A549 (cell line): Measurements from ENCODE around the gene PLCB4. TPM values are rescaled to one million over a fixed set of nuclear protein-coding genes. Genes with fewer than 3 reads are reported as not detected.

Experiments used
- ATAC-seq, 2 experiments: fragments of 200-7000 bp in 1 of 2; fragments of >200 bp in 1 of 2; cut with Nextera tagmentation in 1 of 2; cut with Tn5 transposase in 1 of 2; 3 replicates each; pipeline versions ENCODE4 v1.8.0 to v1.9.1; 2018 to 2020; ENCODE audit warnings: mild to moderate bottlenecking in 1 of 2, moderate library complexity in 1 of 2
- CTCF ChIA-PET: fragments of 300-600 bp; sonication (Branson Sonifier 250); formaldehyde crosslinking; extraction: SDS; loops from one replicate; lab custom pipeline; 2021; ENCODE audit warnings: antibody characterized with exemption, inconsistent platforms; lab: Yijun Ruan, JAX
- POLR2A ChIA-PET: fragments of 350-600 bp; formaldehyde crosslinking; extraction: SDS; loops from one replicate; lab custom pipeline; 2021; ENCODE audit warnings: antibody characterized with exemption, inconsistent platforms; lab: Yijun Ruan, JAX
- DNase-seq, 2 experiments: peaks; one replicate each; pipeline versions ENCODE4 v3.0.0 to v3.0.0-alpha.2; 2011 to 2016; ENCODE audit warnings: low read depth in 1 of 2, low spot score in 1 of 2
- FAIRE-seq: peaks from 2 replicates; lab custom pipeline; 2011; peaks lifted over from hg19 to GRCh38; lab: Jason Lieb, UNC
- H3K27ac ChIP-seq, 2 experiments: fragments of >200 bp; sonication (Bioruptor Twin); formaldehyde crosslinking; 3 replicates each; pipeline ENCODE4 v1.5.1; 2016 to 2017
- H3K4me1 ChIP-seq: fragments of >200 bp; sonication (Bioruptor Twin); formaldehyde crosslinking; 3 replicates; pipeline ENCODE4 v1.6.1; 2016
- H3K4me2 ChIP-seq: fragments of >200 bp; sonication (Bioruptor Twin); formaldehyde crosslinking; 3 replicates; pipeline ENCODE4 v1.6.1; 2016
- H3K4me3 ChIP-seq: fragments of >200 bp; sonication (Bioruptor Twin); formaldehyde crosslinking; 3 replicates; pipeline ENCODE4 v1.5.1; 2016
- H3K9me3 ChIP-seq: fragments of >200 bp; sonication (Bioruptor Twin); formaldehyde crosslinking; 3 replicates; pipeline ENCODE4 v1.6.1; 2016
- CBX8 ChIP-seq: fragments of 200-600 bp; sonication (generic); IDR thresholded peaks from 2 replicates; pipeline ENCODE4 v1.6.1; 2016
- CHD4 ChIP-seq: fragments of 200-600 bp; sonication (generic); IDR thresholded peaks from 2 replicates; pipeline ENCODE4 v1.6.1; 2016; ENCODE audit warnings: antibody characterized with exemption, mild to moderate bottlenecking, borderline replicate concordance
- EHF ChIP-seq: fragments of 250-450 bp; sonication (Bioruptor Pico); IDR thresholded peaks from 2 replicates; pipeline ENCODE4 v1.5.0; 2020; ENCODE audit warnings: mild to moderate bottlenecking
- FOSB ChIP-seq: fragments of 250-450 bp; sonication (Bioruptor Pico); IDR thresholded peaks from 2 replicates; pipeline ENCODE4 v1.5.0; 2020; ENCODE audit warnings: mild to moderate bottlenecking, moderate library complexity
- GATA3 ChIP-seq: IDR thresholded peaks from 2 replicates; pipeline ENCODE4 v1.6.1; 2012; ENCODE audit warnings: borderline replicate concordance
- HDAC2 ChIP-seq: fragments of 200-600 bp; sonication (generic); IDR thresholded peaks from 2 replicates; pipeline ENCODE4 v1.6.1; 2016
- HEYL ChIP-seq: fragments of 250-450 bp; sonication (Bioruptor Pico); IDR thresholded peaks from 2 replicates; pipeline ENCODE4 v1.8.0; 2021; ENCODE audit warnings: mild to moderate bottlenecking, moderate library complexity
- HOXA7 ChIP-seq: fragments of 250-450 bp; sonication (Bioruptor Pico); IDR thresholded peaks from 2 replicates; pipeline ENCODE4 v1.5.0; 2020; ENCODE audit warnings: mild to moderate bottlenecking, moderate library complexity
- HOXB13 ChIP-seq: fragments of 250-450 bp; sonication (Bioruptor Pico); IDR thresholded peaks from 2 replicates; pipeline ENCODE4 v1.5.0; 2020; ENCODE audit warnings: low read depth, mild to moderate bottlenecking, moderate library complexity
- MAFK ChIP-seq: fragments of 450-650 bp; IDR thresholded peaks from 2 replicates; pipeline ENCODE4 v1.6.1; 2014; ENCODE audit not compliant: partially characterized antibody
- MAZ ChIP-seq: fragments of 150-350 bp; IDR thresholded peaks from 2 replicates; pipeline ENCODE4 v1.6.1; 2014; ENCODE audit warnings: antibody characterized with exemption, low read depth, low read length, borderline replicate concordance
- MYC ChIP-seq: IDR thresholded peaks from 2 replicates; pipeline ENCODE4 v1.6.1; 2012; ENCODE audit warnings: mild to moderate bottlenecking, inconsistent platforms, low read length, improper control_type of control experiment, borderline replicate concordance
- NFE2L2 ChIP-seq: fragments of 150-350 bp; conservative IDR thresholded peaks from 2 replicates; pipeline ENCODE4 v1.6.1; 2014; ENCODE audit warnings: low read length
- NPAS2 ChIP-seq: fragments of 250-450 bp; sonication (Bioruptor Pico); IDR thresholded peaks from 2 replicates; pipeline ENCODE4 v1.8.0; 2022; ENCODE audit warnings: mild to moderate bottlenecking, moderate library complexity, borderline replicate concordance
- NR3C1 ChIP-seq: fragments of >200 bp; sonication (Bioruptor Twin); formaldehyde crosslinking; IDR thresholded peaks from 3 replicates; pipeline ENCODE4 v1.6.1; 2017
- PHF8 ChIP-seq: fragments of 200-600 bp; sonication (generic); IDR thresholded peaks from 2 replicates; pipeline ENCODE4 v1.6.1; 2016; ENCODE audit warnings: low read depth, mild to moderate bottlenecking, antibody characterized with exemption, moderate library complexity, borderline replicate concordance
- POLR2AphosphoS2 ChIP-seq: conservative IDR thresholded peaks from 2 replicates; pipeline ENCODE4 v1.6.1; 2012; ENCODE audit warnings: low read length, improper control_type of control experiment, inconsistent platforms
- RARB ChIP-seq: fragments of 250-450 bp; sonication (Bioruptor Pico); IDR thresholded peaks from 2 replicates; pipeline ENCODE4 v1.8.0; 2021; ENCODE audit warnings: mild to moderate bottlenecking, moderate library complexity
- RNF2 ChIP-seq: fragments of 200-600 bp; sonication (generic); IDR thresholded peaks from 2 replicates; pipeline ENCODE4 v1.6.1; 2016; ENCODE audit warnings: low read depth, mild to moderate bottlenecking, antibody characterized with exemption, moderate library complexity, borderline replicate concordance
- SREBF2 ChIP-seq: fragments of 450-650 bp; IDR thresholded peaks from 2 replicates; pipeline ENCODE4 v1.6.1; 2014; ENCODE audit warnings: mild to moderate bottlenecking, moderate library complexity
- TP53 ChIP-seq: fragments of 250-450 bp; sonication (Bioruptor Pico); IDR thresholded peaks from 2 replicates; pipeline ENCODE4 v1.5.0; 2021; ENCODE audit warnings: mild to moderate bottlenecking, moderate library complexity
- ZC3H11A ChIP-seq: fragments of 450-650 bp; IDR thresholded peaks from 2 replicates; pipeline ENCODE4 v1.6.1; 2014; ENCODE audit warnings: antibody characterized with exemption, mild to moderate bottlenecking
- ZFP36 ChIP-seq: fragments of 450-650 bp; IDR thresholded peaks from 2 replicates; pipeline ENCODE4 v1.6.1; 2014; ENCODE audit warnings: borderline replicate concordance; ENCODE audit not compliant: partially characterized antibody
- ZNF302 ChIP-seq: fragments of 250-450 bp; sonication (Bioruptor Pico); IDR thresholded peaks from 2 replicates; pipeline ENCODE4 v1.9.0; 2021; ENCODE audit warnings: inconsistent platforms, mild to moderate bottlenecking, moderate library complexity
- ZSCAN20 ChIP-seq: fragments of 250-450 bp; sonication (Bioruptor Pico); IDR thresholded peaks from 2 replicates; pipeline ENCODE4 v1.8.0; 2022; ENCODE audit warnings: mild to moderate bottlenecking, moderate library complexity
- WGBS: methylation state at CpG from one replicate; pipeline ENCODE4 v1.1.6; 2017; ENCODE audit errors: missing lambda C conversion rate; 5-methylcytosine and 5-hydroxymethylcytosine counted together
- polyA plus RNA-seq, 4 experiments: library from polyadenylated mRNA; depleted of rRNA in 3 of 4; stranded (reverse); fragments of >200 nt; fragmentation: RNase III in 1 of 4; extraction: RNeasy Plus Mini Kit Qiagen cat#74134 plus additional on column Dnase treatment in 1 of 4; gene quantifications; 2 replicates in 3 of 4; 3 replicates in 1 of 4; pipeline ENCODE4 v1.2.3, GENCODE V29; 2011 to 2017
- TF ChIP-seq, protein P1 (sequence below): IDR thresholded peaks from 2 replicates; pipeline ENCODE4 v1.6.1; 2012
- TF ChIP-seq, protein P2 (sequence below): fragments of 450-650 bp; IDR thresholded peaks from 2 replicates; pipeline ENCODE4 v1.6.1; 2014; ENCODE audit warnings: antibody characterized with exemption
- TF ChIP-seq, protein P3 (sequence below): fragments of >200 bp; sonication (Bioruptor Twin); formaldehyde crosslinking; IDR thresholded peaks from 3 replicates; pipeline ENCODE4 v1.6.1; 2016
- TF ChIP-seq, protein P4 (sequence below): fragments of >200 bp; sonication (Bioruptor Twin); formaldehyde crosslinking; IDR thresholded peaks from 3 replicates; pipeline ENCODE4 v1.5.1; 2016

The PLCB4 gene
- polyA plus RNA-seq, 2 of the 4 experiments (the other 2 are of a cell fraction) = 17.1 to 32.1 TPM

DNA sequence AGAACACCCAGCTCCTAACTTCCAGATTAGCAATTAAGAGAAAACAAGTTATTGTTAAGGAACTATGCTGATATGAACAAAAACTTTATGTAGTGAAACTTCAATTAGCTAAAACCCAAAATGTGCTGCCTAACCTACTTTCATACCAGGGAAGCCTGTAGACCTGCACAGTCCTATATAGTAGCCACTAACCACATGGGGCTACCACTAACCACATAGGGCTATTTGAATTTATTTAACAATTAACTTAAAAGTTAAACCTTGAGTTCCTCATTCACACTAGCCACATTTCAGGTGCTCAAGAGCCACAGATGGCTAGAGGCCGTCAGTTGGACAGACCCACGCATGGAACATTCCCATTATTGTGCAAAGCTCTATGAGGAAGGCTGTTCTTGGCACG is 373.1 kb downstream of the PLCB4 start:
- Histone ChIP-seq H3K4me1 (no peaks in the 10 kb centered on the region), H3K9me3 (peaks cover 9% of the 10 kb centered on the region; the same call in 2 of the 3 replicates), H3K4me3 (no peak overlapping the region), H3K4me2 (no peak overlapping the region), H3K27ac (no peak overlapping the region)
- WGBS = 94% methylated on average over 3 of the region's 3 CpGs
- TF ChIP-seq RNF2 (no peak), TP53 (CRISPR knock-in tag) (no peak), HOXA7 (CRISPR knock-in tag) (no peak), NFE2L2 (no peak), ZFP36 (no peak), HEYL (no peak), PHF8 (no peak), HDAC2 (no peak)
- TF ChIP-seq, protein P1, sequence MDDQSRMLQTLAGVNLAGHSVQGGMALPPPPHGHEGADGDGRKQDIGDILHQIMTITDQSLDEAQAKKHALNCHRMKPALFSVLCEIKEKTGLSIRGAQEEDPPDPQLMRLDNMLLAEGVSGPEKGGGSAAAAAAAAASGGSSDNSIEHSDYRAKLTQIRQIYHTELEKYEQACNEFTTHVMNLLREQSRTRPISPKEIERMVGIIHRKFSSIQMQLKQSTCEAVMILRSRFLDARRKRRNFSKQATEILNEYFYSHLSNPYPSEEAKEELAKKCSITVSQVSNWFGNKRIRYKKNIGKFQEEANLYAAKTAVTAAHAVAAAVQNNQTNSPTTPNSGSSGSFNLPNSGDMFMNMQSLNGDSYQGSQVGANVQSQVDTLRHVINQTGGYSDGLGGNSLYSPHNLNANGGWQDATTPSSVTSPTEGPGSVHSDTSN = no peak
- TF ChIP-seq, protein P2, sequence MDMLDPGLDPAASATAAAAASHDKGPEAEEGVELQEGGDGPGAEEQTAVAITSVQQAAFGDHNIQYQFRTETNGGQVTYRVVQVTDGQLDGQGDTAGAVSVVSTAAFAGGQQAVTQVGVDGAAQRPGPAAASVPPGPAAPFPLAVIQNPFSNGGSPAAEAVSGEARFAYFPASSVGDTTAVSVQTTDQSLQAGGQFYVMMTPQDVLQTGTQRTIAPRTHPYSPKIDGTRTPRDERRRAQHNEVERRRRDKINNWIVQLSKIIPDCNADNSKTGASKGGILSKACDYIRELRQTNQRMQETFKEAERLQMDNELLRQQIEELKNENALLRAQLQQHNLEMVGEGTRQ = no peak
- DNase-seq (no peak), ATAC-seq (no peak), FAIRE-seq (no peak)
- POLR2A ChIA-PET = no interaction called here
- CTCF ChIA-PET = interaction anchor here (1.4 to 2.3 kb wide), 2 partner anchors 34 to 168 kb away, joined by 5 to 9 read pairs; no protein-coding TSS in a partner anchor

DNA sequence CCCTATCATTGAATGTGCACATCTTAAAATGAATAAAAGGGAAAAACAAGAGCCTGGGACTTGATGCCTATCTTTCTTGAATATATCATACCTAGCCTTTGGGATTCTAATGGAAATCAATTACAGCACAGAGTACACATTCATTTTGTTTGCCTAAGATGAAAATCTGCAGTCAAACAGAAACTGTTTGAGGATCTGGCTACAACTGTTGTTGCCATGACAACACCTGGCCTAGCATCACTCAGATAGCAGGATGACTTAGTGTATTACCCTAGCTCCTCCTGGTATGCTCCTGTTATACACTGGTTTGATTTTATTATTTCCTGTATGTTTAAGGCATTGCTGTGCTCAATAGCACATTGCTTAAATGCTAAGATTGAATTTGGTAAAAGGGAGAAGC is 374.0 kb downstream of the PLCB4 start:
- no peak overlapping the region for H3K4me2 ChIP-seq
- no peak overlapping the region for H3K4me3 ChIP-seq
- POLR2A ChIA-PET = no interaction called here
- ATAC-seq (peak in 1 of 2 experiments; percentile 52; a peak in 2 of 6 replicates), DNase-seq (peak in 1 of 2 experiments; percentile 39), FAIRE-seq (peak; percentile 82)
- H3K9me3 ChIP-seq = peaks cover 9% of the 10 kb centered on the region; the same call in 2 of the 3 replicates
- no peak overlapping the region for H3K27ac ChIP-seq
- TF ChIP-seq ZSCAN20 (CRISPR knock-in tag) (no peak), POLR2AphosphoS2 (no peak), EHF (no peak), ZC3H11A (no peak), MAFK (no peak), SREBF2 (no peak), FOSB (CRISPR knock-in tag) (no peak), GATA3 (no peak), HEYL (no peak)
- TF ChIP-seq, protein P3, sequence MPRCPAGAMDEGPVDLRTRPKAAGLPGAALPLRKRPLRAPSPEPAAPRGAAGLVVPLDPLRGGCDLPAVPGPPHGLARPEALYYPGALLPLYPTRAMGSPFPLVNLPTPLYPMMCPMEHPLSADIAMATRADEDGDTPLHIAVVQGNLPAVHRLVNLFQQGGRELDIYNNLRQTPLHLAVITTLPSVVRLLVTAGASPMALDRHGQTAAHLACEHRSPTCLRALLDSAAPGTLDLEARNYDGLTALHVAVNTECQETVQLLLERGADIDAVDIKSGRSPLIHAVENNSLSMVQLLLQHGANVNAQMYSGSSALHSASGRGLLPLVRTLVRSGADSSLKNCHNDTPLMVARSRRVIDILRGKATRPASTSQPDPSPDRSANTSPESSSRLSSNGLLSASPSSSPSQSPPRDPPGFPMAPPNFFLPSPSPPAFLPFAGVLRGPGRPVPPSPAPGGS = no peak
- CTCF ChIA-PET = interaction anchor here (0.5 to 2.3 kb wide), 2 partner anchors 167 to 645 kb away, joined by 3 to 9 read pairs; no protein-coding TSS in a partner anchor
- no peaks in the 10 kb centered on the region for H3K4me1 ChIP-seq

DNA sequence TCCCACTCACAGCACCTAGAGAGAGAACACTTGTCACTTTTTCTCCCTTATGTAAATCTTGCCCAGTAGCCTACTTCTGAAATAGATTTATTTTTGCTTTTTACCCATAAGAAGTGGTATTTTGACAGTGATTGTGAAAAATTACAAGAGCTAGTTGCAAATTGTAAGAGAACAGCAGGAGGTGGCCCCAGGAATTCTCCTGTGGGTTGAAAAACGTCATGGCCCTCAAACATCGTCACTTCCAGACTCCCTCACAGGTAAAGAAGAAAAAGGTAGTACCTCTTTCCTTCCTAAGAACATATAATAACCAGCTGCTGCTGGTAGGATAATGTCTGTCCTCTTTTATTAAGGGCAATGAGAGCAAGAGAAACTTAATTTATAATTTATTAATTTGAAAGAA is 376.0 kb downstream of the PLCB4 start:
- no peak for ATAC-seq
- Histone ChIP-seq H3K9me3 (no peaks in the 10 kb centered on the region), H3K4me2 (no peak overlapping the region), H3K4me3 (no peak overlapping the region), H3K4me1 (no peaks in the 10 kb centered on the region), H3K27ac (no peak overlapping the region)
- no peak for DNase-seq
- TF ChIP-seq RARB (CRISPR knock-in tag) = no peak
- no peak for TF ChIP-seq PHF8
- no peak for TF ChIP-seq MYC
- no peak for TF ChIP-seq HEYL
- no peak for TF ChIP-seq ZNF302
- TF ChIP-seq MAFK = no peak
- TF ChIP-seq EHF = no peak
- TF ChIP-seq SREBF2 = no peak
- TF ChIP-seq NPAS2 (CRISPR knock-in tag) = no peak
- no peak for TF ChIP-seq HOXB13 (CRISPR knock-in tag)
- no peak for TF ChIP-seq RNF2
- no peak for TF ChIP-seq NFE2L2
- TF ChIP-seq, protein P4, sequence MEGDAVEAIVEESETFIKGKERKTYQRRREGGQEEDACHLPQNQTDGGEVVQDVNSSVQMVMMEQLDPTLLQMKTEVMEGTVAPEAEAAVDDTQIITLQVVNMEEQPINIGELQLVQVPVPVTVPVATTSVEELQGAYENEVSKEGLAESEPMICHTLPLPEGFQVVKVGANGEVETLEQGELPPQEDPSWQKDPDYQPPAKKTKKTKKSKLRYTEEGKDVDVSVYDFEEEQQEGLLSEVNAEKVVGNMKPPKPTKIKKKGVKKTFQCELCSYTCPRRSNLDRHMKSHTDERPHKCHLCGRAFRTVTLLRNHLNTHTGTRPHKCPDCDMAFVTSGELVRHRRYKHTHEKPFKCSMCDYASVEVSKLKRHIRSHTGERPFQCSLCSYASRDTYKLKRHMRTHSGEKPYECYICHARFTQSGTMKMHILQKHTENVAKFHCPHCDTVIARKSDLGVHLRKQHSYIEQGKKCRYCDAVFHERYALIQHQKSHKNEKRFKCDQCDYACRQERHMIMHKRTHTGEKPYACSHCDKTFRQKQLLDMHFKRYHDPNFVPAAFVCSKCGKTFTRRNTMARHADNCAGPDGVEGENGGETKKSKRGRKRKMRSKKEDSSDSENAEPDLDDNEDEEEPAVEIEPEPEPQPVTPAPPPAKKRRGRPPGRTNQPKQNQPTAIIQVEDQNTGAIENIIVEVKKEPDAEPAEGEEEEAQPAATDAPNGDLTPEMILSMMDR = no peak
- no peak for TF ChIP-seq NR3C1
- TF ChIP-seq CHD4 = no peak
- TF ChIP-seq, protein P1 = no peak
- no peak for TF ChIP-seq ZSCAN20 (CRISPR knock-in tag)
- no peak for TF ChIP-seq MAZ
- no peak for TF ChIP-seq TP53 (CRISPR knock-in tag)
- TF ChIP-seq CBX8 = no peak
- FAIRE-seq = no peak
- CTCF ChIA-PET = interaction anchor here (2.7 to 7.7 kb wide), 2 partner anchors 19 to 37 kb away, joined by 7 to 51 read pairs; no protein-coding TSS in a partner anchor
- WGBS = 71% methylated on average over 2 of the region's 2 CpGs
- POLR2A ChIA-PET = no interaction called here
